Hepatic stellate cell (primary cell): ENCODE data around the gene TTLL9.

Experiments
- DNase-seq: peaks from one replicate; pipeline ENCODE4 v3.0.0; 2011; ENCODE audit warnings: low spot score

Gene TTLL9

GRCh38 chr20:31837896-31838397 lies 32.5 kb upstream of the TTLL9 start:
- DNase-seq, result no peak

DNA sequence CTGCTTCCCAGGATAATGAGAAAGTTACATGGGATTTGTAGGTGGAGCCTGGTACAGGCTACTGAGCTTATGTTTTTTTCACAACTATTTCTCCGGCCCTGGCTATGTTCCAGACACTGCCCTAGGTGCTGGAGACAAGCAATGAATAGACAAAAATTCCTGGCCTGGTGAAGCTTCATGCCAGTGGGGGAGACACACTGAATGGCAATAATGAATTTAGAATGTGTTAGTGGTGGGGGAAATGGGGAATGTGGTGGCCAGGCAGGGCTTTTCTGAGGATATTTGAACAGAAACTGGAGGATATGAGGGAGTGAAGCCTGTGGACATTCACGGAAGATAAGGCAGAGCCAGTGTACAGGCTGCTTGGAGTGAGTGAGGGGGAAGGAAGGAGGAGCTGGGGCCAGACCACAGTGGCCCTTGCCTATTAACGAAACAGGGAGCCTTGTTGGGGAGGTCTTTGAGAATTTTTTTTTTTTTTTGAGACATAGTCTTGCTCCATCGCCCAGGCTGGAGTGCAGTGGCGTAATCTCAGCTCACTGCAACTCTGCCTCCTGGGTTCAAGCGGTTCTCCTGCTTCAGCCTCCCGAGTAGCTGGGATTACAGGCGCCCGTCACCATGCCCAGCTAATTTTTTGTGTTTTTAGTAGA lies 31.7 kb upstream of the TTLL9 start:
- DNase-seq, result no peak

GRCh38 chr20:31839782-31840487 lies 30.5 kb upstream of the TTLL9 start:
- DNase-seq, result no peak

- no peak for DNase-seq
These were observed 29.3 kb upstream of the TTLL9 start for GRCh38 chr20:31840906-31841816.

DNA sequence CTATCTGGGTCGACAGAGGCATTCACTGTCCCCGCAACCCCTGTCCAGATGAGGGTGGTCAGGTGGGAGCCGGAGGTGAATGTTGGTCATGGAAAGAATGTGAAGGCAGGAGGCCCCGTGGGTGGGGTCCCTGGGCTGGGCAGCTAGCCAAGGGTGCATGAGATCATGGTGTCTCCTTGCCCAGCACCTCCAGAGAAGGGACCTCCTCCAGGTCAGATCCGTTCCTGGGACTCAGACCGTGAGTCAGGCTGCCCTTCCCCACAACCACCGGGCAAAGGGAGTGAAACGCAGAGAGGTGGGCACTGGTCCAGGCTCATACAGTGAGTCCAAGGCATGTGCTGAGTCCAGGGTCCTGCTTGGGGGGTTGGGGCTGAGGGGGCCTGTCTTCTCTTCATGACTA lies 28.5 kb upstream of the TTLL9 start:
- DNase-seq, result peak; percentile 77

- peak; percentile 94 for DNase-seq
These were observed 27.8 kb upstream of the TTLL9 start for GRCh38 chr20:31842471-31843157.

DNA sequence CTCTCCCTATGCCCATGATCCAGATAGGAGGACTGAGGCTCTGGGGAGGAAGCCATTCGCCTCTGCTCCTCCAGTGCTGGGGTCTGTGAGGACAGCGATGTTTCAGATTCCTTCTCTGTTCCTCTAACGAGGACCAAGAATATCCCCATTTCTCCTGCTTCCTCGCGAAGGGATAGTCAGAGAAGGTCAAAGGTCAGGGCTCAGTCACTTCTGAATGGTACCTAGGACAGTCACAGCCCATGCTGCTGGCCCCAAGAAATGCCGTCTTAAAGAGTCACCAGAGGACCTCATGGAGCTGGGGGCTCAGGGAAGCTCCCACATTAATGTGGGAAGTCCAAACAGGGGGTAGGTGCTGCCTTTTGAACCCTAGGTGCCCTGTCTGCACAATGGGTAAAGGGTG lies 27.1 kb upstream of the TTLL9 start:
- DNase-seq, result no peak

DNA sequence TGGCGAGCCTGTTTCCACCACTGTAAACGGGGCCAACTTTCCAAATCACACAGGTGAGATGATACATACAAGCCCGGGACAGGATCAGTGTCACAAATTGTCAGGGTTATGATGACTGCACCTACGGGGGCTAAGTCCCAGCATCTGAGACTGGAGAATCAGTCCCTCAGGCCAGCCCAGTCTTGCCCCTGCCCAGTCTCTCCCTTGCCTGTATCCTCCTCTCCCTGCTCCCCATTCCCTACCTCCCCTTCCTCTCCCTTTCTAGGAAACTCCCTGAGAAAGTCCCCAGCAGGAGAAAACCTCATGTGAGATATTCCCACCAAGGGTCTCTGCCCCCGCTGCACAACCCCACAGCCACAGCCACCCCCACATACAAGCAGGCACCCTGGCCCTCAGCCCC lies 26.6 kb upstream of the TTLL9 start:
- no peak for DNase-seq

- DNase-seq, result no peak
These were observed 25.6 kb upstream of the TTLL9 start for GRCh38 chr20:31844737-31845299.

DNA sequence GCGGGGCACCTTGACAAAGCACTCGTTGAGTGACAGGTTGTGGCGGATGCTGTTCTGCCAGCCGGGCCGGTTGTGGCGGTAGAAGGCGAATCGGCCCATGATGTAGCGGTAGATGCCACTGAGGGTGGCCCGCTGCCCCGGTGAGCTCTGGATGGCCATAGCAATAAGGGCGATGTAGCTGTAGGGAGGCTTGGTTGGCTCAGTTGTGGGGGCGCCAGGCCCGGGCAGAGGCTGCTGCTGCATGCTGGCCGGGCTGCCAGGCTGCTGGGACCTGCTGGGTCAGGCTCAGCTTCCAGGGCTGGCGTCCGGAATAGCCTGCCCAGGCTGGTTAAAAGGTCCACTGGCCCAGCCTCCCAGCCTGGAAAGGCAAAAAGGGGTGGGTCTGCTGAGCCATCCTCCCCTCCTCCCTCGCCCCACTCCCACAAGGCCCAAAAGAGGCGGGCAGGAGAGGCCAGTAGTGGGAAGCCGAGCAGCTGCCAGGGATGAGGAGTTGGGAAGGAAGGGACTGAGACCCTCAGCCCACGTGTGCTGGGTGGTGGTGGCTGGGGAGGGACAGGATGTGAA lies 25.1 kb upstream of the TTLL9 start, which contains the start of gene FOXS1:
TSS of gene FOXS1 (minus strand) at position 305 of the 564 bp plus-strand sequence. CDS start at position 243, 62 bp downstream.
- DNase-seq, result peak; percentile 54

DNA sequence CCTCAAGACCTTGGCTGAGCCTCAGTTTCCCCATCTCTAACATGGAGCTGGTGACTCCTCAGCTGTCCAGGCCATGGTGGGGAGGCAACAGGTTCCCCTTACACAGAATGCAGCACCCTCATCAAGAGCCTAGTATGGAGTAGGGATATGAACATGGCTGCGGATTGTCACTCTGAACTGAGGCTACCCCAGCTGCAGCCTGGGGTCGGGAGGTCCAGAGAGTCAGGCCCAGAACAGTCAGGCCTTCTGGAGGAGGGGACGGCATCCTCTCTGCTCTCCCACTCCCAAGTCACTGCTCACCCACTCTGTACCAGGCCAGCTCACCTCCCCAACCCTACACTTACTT lies 23.7 kb upstream of the TTLL9 start:
- no peak for DNase-seq

GRCh38 chr20:31848088-31848999 lies 22.1 kb upstream of the TTLL9 start:
- DNase-seq, result no peak

- no peak for DNase-seq
These were observed 21.0 kb upstream of the TTLL9 start for GRCh38 chr20:31849306-31849930.

DNA sequence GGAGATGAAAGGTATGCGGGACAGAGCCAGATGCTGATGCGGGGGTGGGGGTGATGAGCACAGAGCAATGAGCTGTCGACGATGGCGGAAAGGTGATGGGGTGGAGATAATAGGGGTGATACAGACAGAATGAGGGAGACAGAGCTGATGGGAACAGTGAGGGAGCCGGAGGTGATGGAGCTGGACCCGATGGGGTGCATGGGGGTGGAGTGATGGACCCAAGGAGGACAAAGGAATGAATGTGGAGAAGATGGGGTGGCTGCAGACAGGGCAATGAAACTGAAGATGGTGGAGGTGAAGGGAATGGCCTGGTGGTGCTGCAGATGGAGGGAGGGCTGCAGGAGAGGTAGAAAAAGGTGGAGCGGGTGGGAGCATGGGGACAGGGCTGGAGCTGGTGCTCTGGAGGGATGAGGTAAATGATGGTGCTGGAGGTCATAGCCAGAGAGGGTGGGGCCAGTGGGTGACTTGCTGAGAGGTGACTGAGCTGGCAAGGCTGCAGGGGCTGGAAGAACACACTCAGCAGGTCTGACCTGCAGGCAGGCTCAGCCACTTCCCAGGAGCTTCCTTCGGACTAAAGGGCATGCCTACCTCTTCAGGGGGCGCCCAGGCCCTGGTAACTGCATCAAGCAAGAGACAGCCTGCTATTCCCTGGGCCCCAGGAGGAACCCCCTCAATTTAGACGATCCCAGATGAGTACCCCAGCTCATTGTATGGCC lies 19.0 kb upstream of the TTLL9 start:
- DNase-seq, result no peak

DNA sequence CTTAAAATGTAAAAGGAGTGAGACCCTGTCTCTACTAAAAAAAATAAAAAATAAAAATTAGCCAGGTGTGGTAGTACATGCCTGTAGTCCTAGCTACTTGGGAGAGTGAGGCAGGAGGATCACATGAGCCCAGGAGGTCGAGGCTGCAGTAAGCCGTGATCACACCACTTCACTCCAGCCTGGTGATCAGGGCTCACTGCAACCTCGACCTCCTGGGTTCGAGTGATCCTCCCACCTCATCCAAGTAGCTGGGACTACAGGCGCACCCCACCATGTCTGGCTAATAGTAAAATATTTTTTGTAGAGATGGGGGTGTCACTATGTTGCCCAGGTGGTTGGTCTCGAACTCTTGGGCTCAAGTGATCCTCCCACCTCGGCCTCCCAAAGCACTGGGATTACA lies 17.0 kb upstream of the TTLL9 start:
- DNase-seq, result no peak

- no peak for DNase-seq
These were observed 13.9 kb upstream of the TTLL9 start for GRCh38 chr20:31856516-31856915.

GRCh38 chr20:31857861-31858759 lies 12.3 kb upstream of the TTLL9 start:
- no peak for DNase-seq

- no peak for DNase-seq
These were observed 11.7 kb upstream of the TTLL9 start for GRCh38 chr20:31858760-31859083.
